ENCODE measurements around the gene TTC3.

Gene TTC3

GRCh38 chr21:37233551-37234146 lies 160.6 kb downstream of the TTC3 start:
- no peaks in the 10 kb centered on the region for H3K9me3 ChIP-seq (ENCODE audit: control insufficient read depth, insufficient read depth, low read depth, low read length)
- no peak overlapping the region for H3K27ac ChIP-seq (ENCODE audit: extremely low read depth, low read depth, low read length)
- POLR2A ChIA-PET, result no interaction called here
- TF ChIP-seq SCRT2 (tag by site-specific recombination; IDR thresholded peaks at IDR 0.05) (peak; percentile 83), ZNF513 (tag by site-specific recombination; IDR thresholded peaks at IDR 0.05) (no peak), SCRT1 (tag by site-specific recombination; IDR thresholded peaks at IDR 0.05; ENCODE audit: borderline replicate concordance) (peak; percentile 88), HOXA7 (CRISPR knock-in tag; IDR thresholded peaks at IDR 0.05; ENCODE audit: borderline replicate concordance) (no peak)
- H3K36me3 ChIP-seq (ENCODE audit: control insufficient read depth in 2 of 2, insufficient read depth in 1 of 2, low read length in 2 of 2), result peaks cover 15 to 56% of the 10 kb centered on the region in 2 experiments
- CTCF ChIA-PET, result interaction anchor here (0.6 to 1.0 kb wide), 2 partner anchors 243 to 441 kb away, joined by 3 to 4 read pairs; no protein-coding TSS in a partner anchor
- H3K4me1 ChIP-seq (ENCODE audit: control insufficient read depth, insufficient read depth, low read length), result no peaks in the 10 kb centered on the region
- no peak overlapping the region for H3K4me3 ChIP-seq (ENCODE audit: low read depth, low read length)

GRCh38 chr21:37237346-37237745 lies 164.3 kb downstream of the TTC3 start:
- H3K4me3 ChIP-seq (ENCODE audit: low read depth, low read length), result no peak overlapping the region
- TF ChIP-seq SCRT2 (tag by site-specific recombination; IDR thresholded peaks at IDR 0.05), result no peak
- TF ChIP-seq ZNF561 (tag by site-specific recombination; IDR thresholded peaks at IDR 0.05; ENCODE audit: borderline replicate concordance), result no peak
- TF ChIP-seq ZNF23 (tag by site-specific recombination; IDR thresholded peaks at IDR 0.05; ENCODE audit: borderline replicate concordance), result no peak
- TF ChIP-seq ZNF549 (tag by site-specific recombination; IDR thresholded peaks at IDR 0.05), result no peak
- no peak for TF ChIP-seq ELK4 (IDR thresholded peaks at IDR 0.05; ENCODE audit: borderline replicate concordance, low read depth, low read length)
- no peak for TF ChIP-seq ZBTB21 (tag by site-specific recombination; IDR thresholded peaks at IDR 0.05)
- ChIA-PET POLR2A (no interaction called here), CTCF (interaction anchor here (0.6 kb wide), 1 partner anchor 261 kb away, joined by 3 read pairs; no protein-coding TSS in a partner anchor)
- peaks cover 12 to 31% of the 10 kb centered on the region in 2 experiments for H3K36me3 ChIP-seq (ENCODE audit: control insufficient read depth in 2 of 2, insufficient read depth in 1 of 2, low read length in 2 of 2)
- no peak overlapping the region for H3K27ac ChIP-seq (ENCODE audit: extremely low read depth, low read depth, low read length)
- no peaks in the 10 kb centered on the region for H3K9me3 ChIP-seq (ENCODE audit: control insufficient read depth, insufficient read depth, low read depth, low read length)
- no peaks in the 10 kb centered on the region for H3K4me1 ChIP-seq (ENCODE audit: control insufficient read depth, insufficient read depth, low read length)

GRCh38 chr21:37237764-37238163 lies 164.7 kb downstream of the TTC3 start:
- CTCF ChIA-PET, result no interaction called here
- peaks cover 12 to 27% of the 10 kb centered on the region in 2 experiments for H3K36me3 ChIP-seq (ENCODE audit: control insufficient read depth in 2 of 2, insufficient read depth in 1 of 2, low read length in 2 of 2)

More at GRCh38 chr21:37237764-37238163, 164.7 kb downstream of the TTC3 start:
- POLR2A ChIA-PET, result no interaction called here
- Histone ChIP-seq H3K4me1 (ENCODE audit: control insufficient read depth, insufficient read depth, low read length) (no peaks in the 10 kb centered on the region), H3K9me3 (ENCODE audit: control insufficient read depth, insufficient read depth, low read depth, low read length) (no peaks in the 10 kb centered on the region), H3K4me3 (ENCODE audit: low read depth, low read length) (no peak overlapping the region), H3K27ac (ENCODE audit: extremely low read depth, low read depth, low read length) (no peak overlapping the region)
- TF ChIP-seq ZBTB11 (tag by site-specific recombination; conservative IDR thresholded peaks at IDR 0.05; ENCODE audit: low read depth) (no peak), ZNF214 (tag by site-specific recombination; IDR thresholded peaks at IDR 0.05; ENCODE audit: borderline replicate concordance) (no peak), WT1 (tag by site-specific recombination; IDR thresholded peaks at IDR 0.05) (no peak), ZNF660 (tag by site-specific recombination; IDR thresholded peaks at IDR 0.05) (no peak), BCL11B (tag by site-specific recombination; IDR thresholded peaks at IDR 0.05; ENCODE audit: low read depth) (no peak), TRIM28 (IDR thresholded peaks at IDR 0.05; ENCODE audit: borderline replicate concordance, low read length) (no peak), ZNF404 (tag by site-specific recombination; IDR thresholded peaks at IDR 0.05) (no peak)
